GM12878 (cell line): ENCODE measurements around the gene CEP97. TPM values are rescaled to one million over a fixed set of nuclear protein-coding genes. Genes with fewer than 3 reads are reported as not detected.
A peak's percentile ranks its signal among the peaks of the same experiment; 100 is the strongest.

Experiments used
- ATAC-seq: fragments of 200-7000 bp; cut with Tn5 transposase; 3 replicates; pipeline ENCODE4 v1.9.1; 2020; ENCODE audit warnings: mild to moderate bottlenecking, moderate library complexity
- BruUV-seq: library from RNA; stranded (reverse); fragments of 400-500 nt; replicated peaks from 2 replicates; lab custom pipeline; 2021; lab: Mats Ljungman, UMichigan
- CTCF ChIA-PET: fragments of 300-600 bp; sonication (Branson Sonifier 250); formaldehyde crosslinking; extraction: SDS; loops from one replicate; lab custom pipeline; 2021; ENCODE audit warnings: inconsistent platforms; lab: Yijun Ruan, JAX
- POLR2A ChIA-PET: fragments of 350-600 bp; formaldehyde crosslinking; extraction: SDS; loops from one replicate; lab custom pipeline; 2021; ENCODE audit warnings: inconsistent platforms; lab: Charles Lee
- RAD21 ChIA-PET: fragments of 300-600 bp; sonication (Branson Sonifier 250); formaldehyde crosslinking; loops from one replicate; lab custom pipeline; 2023; ENCODE audit warnings: antibody characterized with exemption; ENCODE audit not compliant: unreplicated experiment; lab: Charles Lee
- SMC1A ChIA-PET: fragments of 300-600 bp; sonication (Branson Sonifier 250); formaldehyde crosslinking; loops from one replicate; lab custom pipeline; 2023; ENCODE audit not compliant: unreplicated experiment, uncharacterized antibody; lab: Charles Lee
- DNase-seq: peaks from one replicate; pipeline ENCODE4 v3.0.0-alpha.2; 2011; ENCODE audit warnings: low read depth, low spot score
- FAIRE-seq: peaks from 3 replicates; lab custom pipeline; 2011; peaks lifted over from hg19 to GRCh38; lab: Jason Lieb, UNC
- H2AFZ ChIP-seq: 2 replicates; pipeline ENCODE4 v1.6.0; 2011; ENCODE audit warnings: low read depth, low read length, control low read depth; ENCODE audit not compliant: control insufficient read depth
- H3K27ac ChIP-seq: 2 replicates; pipeline ENCODE4 v1.5.1; 2011; ENCODE audit warnings: control low read depth; ENCODE audit not compliant: control insufficient read depth, insufficient read depth
- H3K27me3 ChIP-seq, 2 experiments: replicated peaks in 1 of 2; 2 replicates each; pipeline versions ENCODE4 v1.6.0 to v1.6.1; 2011; ENCODE audit warnings: low read length in 1 of 2; ENCODE audit not compliant: control insufficient read depth in 2 of 2, insufficient read depth in 2 of 2
- H3K36me3 ChIP-seq, 2 experiments: 2 replicates each; pipeline ENCODE4 v1.5.1; 2011; ENCODE audit warnings: low read length in 1 of 2; ENCODE audit not compliant: control insufficient read depth in 2 of 2, insufficient read depth in 2 of 2
- H3K4me1 ChIP-seq: 2 replicates; pipeline ENCODE4 v1.6.1; 2011; ENCODE audit warnings: mild to moderate bottlenecking, low read length, moderate library complexity, mixed read lengths; ENCODE audit not compliant: control insufficient read depth, insufficient read depth
- H3K4me2 ChIP-seq: 2 replicates; pipeline ENCODE4 v1.6.0; 2011; ENCODE audit warnings: control low read depth; ENCODE audit not compliant: control insufficient read depth, insufficient read depth
- H3K4me3 ChIP-seq: fragments of 200-600 bp; sonication (generic); 2 replicates; pipeline ENCODE4 v1.5.1; 2016
- H3K79me2 ChIP-seq: 2 replicates; pipeline ENCODE4 v1.6.0; 2011; ENCODE audit warnings: low read length; ENCODE audit not compliant: control insufficient read depth, insufficient read depth
- H3K9ac ChIP-seq: 2 replicates; pipeline ENCODE4 v1.8.0; 2011; ENCODE audit warnings: low read length, control low read depth, mixed read lengths; ENCODE audit not compliant: control insufficient read depth, insufficient read depth
- H3K9me3 ChIP-seq: replicated peaks from 3 replicates; pipeline ENCODE4 v1.5.1; 2011; ENCODE audit warnings: mild to moderate bottlenecking, low read length; ENCODE audit not compliant: control insufficient read depth, insufficient read depth
- H4K20me1 ChIP-seq: 2 replicates; pipeline ENCODE4 v1.6.0; 2011; ENCODE audit not compliant: control insufficient read depth, insufficient read depth
- EED ChIP-seq: sonication (generic); IDR thresholded peaks from 2 replicates; pipeline ENCODE4 v1.6.1; 2016; ENCODE audit warnings: antibody characterized with exemption, low read depth
- EGR1 ChIP-seq, 2 experiments: IDR thresholded peaks; 1 replicate in 1 of 2; 2 replicates in 1 of 2; pipeline ENCODE4 v1.6.1; 2011 to 2012; ENCODE audit warnings: low read depth in 2 of 2, low read length in 2 of 2, borderline replicate concordance in 1 of 2, mild to moderate bottlenecking in 1 of 2, moderate library complexity in 1 of 2
- FOS ChIP-seq: IDR thresholded peaks from 3 replicates; pipeline ENCODE4 v1.6.1; 2011; ENCODE audit warnings: borderline replicate concordance; ENCODE audit not compliant: insufficient read length; ENCODE audit errors: extremely low read depth
- FOXK2 ChIP-seq: fragments of 450-650 bp; IDR thresholded peaks from 2 replicates; pipeline ENCODE4 v1.6.1; 2017; ENCODE audit warnings: mild to moderate bottlenecking, moderate library complexity
- IRF4 ChIP-seq: IDR thresholded peaks from 2 replicates; pipeline ENCODE4 v1.6.1; 2011; ENCODE audit warnings: low read depth, low read length
- JUNB ChIP-seq: IDR thresholded peaks from 2 replicates; pipeline ENCODE4 v1.6.1; 2016; ENCODE audit warnings: antibody characterized with exemption, mild to moderate bottlenecking
- NRF1 ChIP-seq: conservative IDR thresholded peaks from 2 replicates; pipeline ENCODE4 v1.6.1; 2011; ENCODE audit warnings: mild to moderate bottlenecking, low read depth, low read length, improper control_type of control experiment
- RAD21 ChIP-seq: IDR thresholded peaks from 2 replicates; pipeline ENCODE4 v1.6.1; 2011; ENCODE audit warnings: mild to moderate bottlenecking, low read depth, low read length, moderate library complexity; ENCODE audit not compliant: insufficient read depth
- RUNX3 ChIP-seq: IDR thresholded peaks from 2 replicates; pipeline ENCODE4 v1.6.1; 2012; ENCODE audit warnings: low read length, inconsistent platforms
- ZBED1 ChIP-seq: IDR thresholded peaks from 2 replicates; pipeline ENCODE4 v1.6.1; 2016; ENCODE audit warnings: borderline replicate concordance
- WGBS: methylation state at CpG from one replicate; pipeline ENCODE4 v1.1.6; 2016; ENCODE audit warnings: low lambda C conversion rate; ENCODE audit not compliant: insufficient replicate concordance, insufficient coverage; ENCODE audit errors: missing lambda C conversion rate; 5-methylcytosine and 5-hydroxymethylcytosine counted together
- in situ Hi-C: fragments of 300-500 bp; cut with MboI; formaldehyde crosslinking; loops from 9 replicates; pipeline ENCODE4 v1.14.3; 2018; ENCODE audit warnings: mixed read lengths
- intact Hi-C: fragments of 100-400 bp; cut with micrococcal nuclease; formaldehyde crosslinking; loops from one replicate; pipeline ENCODE4 v1.14.2; 2022; ENCODE audit not compliant: unreplicated experiment
- polyA plus RNA-seq, 11 experiments: library from polyadenylated mRNA; depleted of rRNA in 4 of 11; unstranded in 6 of 11; stranded (reverse) in 5 of 11; fragments of >200 nt; fragmentation: Nextera tagmentation in 4 of 11; fragmentation: Illumina TruSeq in 1 of 11; extraction: Ambion mirVana in 4 of 11; extraction: Trizol in 1 of 11; gene quantifications; 1 replicate in 1 of 11; 2 replicates in 10 of 11; pipeline versions ENCODE4 v1.2.1 to v1.2.3, GENCODE V29; 2011 to 2016; ENCODE audit warnings: inconsistent platforms in 2 of 11, missing spikeins in 2 of 11, low read depth in 1 of 11
- total RNA-seq, 4 experiments: library from RNA; depleted of rRNA in 3 of 4; stranded (reverse); fragments of >200 nt in 3 of 4; fragmentation: Illumina TruSeq in 1 of 4; extraction: Trizol in 1 of 4; gene quantifications; 2 replicates each; pipeline versions ENCODE4 v1.2.1 to v1.2.3, GENCODE V29; 2013 to 2021

CEP97 gene
- total and polyA plus RNA-seq, 10 of the 15 experiments (the other 5 are each of a cell fraction or from before 2014, with no cell fraction given) = 1.9 to 13.7 (median 5.8) TPM

- DNase-seq (no peak), ATAC-seq (peak; percentile 11; the same call in 1 of the 3 replicates), FAIRE-seq (no peak)
- H3K79me2 ChIP-seq = no peaks in the 10 kb centered on the region
- H3K27me3 ChIP-seq = no peaks in the 10 kb centered on the region
- ChIA-PET CTCF (interaction anchor here (0.7 to 15.9 kb wide), 16 partner anchors 9 to 725 kb away, joined by 3 to 1057 read pairs (median 4); no protein-coding TSS in a partner anchor), POLR2A (interaction anchor here (0.6 to 1.7 kb wide), 3 partner anchors 15 to 413 kb away, joined by 3 to 5 read pairs (median 4); no protein-coding TSS in a partner anchor), SMC1A (interaction anchor here (0.9 to 19.7 kb wide), 26 partner anchors 9 to 724 kb away, joined by 3 to 949 read pairs (median 4); no protein-coding TSS in a partner anchor), RAD21 (interaction anchor here (0.6 to 15.9 kb wide), 9 partner anchors 9 to 725 kb away, joined by 3 to 659 read pairs (median 5); no protein-coding TSS in a partner anchor)
- H3K27ac ChIP-seq = no peak overlapping the region
- no peak overlapping the region for H3K4me2 ChIP-seq
- H2AFZ ChIP-seq = no peak overlapping the region
- TF ChIP-seq EGR1 (IDR thresholded peaks at IDR 0.05; ENCODE audit: borderline replicate concordance in 1 of 2, low read depth in 2 of 2, low read length in 2 of 2) (no peak), IRF4 (no peak), FOS (no peak), JUNB (peak; percentile 53), ZBED1 (0 out of 2 replicates have a peak, but pooled peaks have one; percentile 29), RUNX3 (peak; percentile 24; the same call in 1 of the 2 replicates), FOXK2 (no peak), RAD21 (no peak), EED (0 out of 2 replicates have a peak, but pooled peaks have one; percentile 33), NRF1 (no peak)
- H3K36me3 ChIP-seq = peaks cover 0 to under 1% of the 10 kb centered on the region in 2 experiments; a peak in 1 of 4 replicates
- no peak overlapping the region for H3K4me3 ChIP-seq
- H3K9me3 ChIP-seq = no peaks in the 10 kb centered on the region; the same call in 2 of the 3 replicates
- H3K9ac ChIP-seq = no peak overlapping the region
- no TSS peak for BruUV-seq
- intact Hi-C loops (loop anchor here (2.0 to 5.0 kb wide), 3 partner anchors 39 to 225 kb away; no protein-coding TSS in a partner anchor), in situ Hi-C loops (loop anchor here (5.0 kb wide), 2 partner anchors 415 to 720 kb away; no protein-coding TSS in a partner anchor)
- H3K4me1 ChIP-seq = peaks cover 16% of the 10 kb centered on the region
- H4K20me1 ChIP-seq = no peaks in the 10 kb centered on the region
- whole genome bisulfite sequencing = 0% methylated on average over 2 of the region's 2 CpGs
Observed at GRCh38 chr3:101811875-101812274, 87.5 kb downstream of the CEP97 start.
